Measurements from ENCODE around the gene TMED5.
"Not testable (repeated sequence)": the region's sequence is repeated elsewhere in the genome, so short reads cannot be mapped to it uniquely, and the experiment has no call there.

Gene TMED5

DNA sequence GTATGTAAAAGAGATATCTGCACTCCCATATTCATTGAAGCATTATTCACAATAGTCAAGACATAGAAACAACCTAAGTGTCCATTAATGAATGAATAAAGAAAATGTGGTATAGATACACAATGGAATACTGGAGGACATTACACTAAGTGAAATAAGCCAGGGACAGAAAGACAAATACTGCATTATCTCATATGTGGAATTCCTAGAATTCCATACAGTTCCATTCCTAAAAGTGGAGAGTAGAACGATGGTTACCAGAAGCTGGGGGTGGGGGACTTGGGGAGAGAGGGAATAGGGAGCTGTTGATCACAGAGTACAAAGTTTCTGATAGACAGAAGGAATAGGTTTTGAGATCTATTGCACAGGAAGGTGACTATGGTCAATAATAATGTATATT lies 7.4 kb downstream of the TMED5 start:
- TF ChIP-seq, protein P1, sequence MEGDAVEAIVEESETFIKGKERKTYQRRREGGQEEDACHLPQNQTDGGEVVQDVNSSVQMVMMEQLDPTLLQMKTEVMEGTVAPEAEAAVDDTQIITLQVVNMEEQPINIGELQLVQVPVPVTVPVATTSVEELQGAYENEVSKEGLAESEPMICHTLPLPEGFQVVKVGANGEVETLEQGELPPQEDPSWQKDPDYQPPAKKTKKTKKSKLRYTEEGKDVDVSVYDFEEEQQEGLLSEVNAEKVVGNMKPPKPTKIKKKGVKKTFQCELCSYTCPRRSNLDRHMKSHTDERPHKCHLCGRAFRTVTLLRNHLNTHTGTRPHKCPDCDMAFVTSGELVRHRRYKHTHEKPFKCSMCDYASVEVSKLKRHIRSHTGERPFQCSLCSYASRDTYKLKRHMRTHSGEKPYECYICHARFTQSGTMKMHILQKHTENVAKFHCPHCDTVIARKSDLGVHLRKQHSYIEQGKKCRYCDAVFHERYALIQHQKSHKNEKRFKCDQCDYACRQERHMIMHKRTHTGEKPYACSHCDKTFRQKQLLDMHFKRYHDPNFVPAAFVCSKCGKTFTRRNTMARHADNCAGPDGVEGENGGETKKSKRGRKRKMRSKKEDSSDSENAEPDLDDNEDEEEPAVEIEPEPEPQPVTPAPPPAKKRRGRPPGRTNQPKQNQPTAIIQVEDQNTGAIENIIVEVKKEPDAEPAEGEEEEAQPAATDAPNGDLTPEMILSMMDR (IDR thresholded peaks at IDR 0.05; ENCODE audit: low read depth, low read length, missing control alignments) = no peak
- H3K4me3 ChIP-seq (ENCODE audit: low read depth, low read length) = no peak overlapping the region
- DNase-seq (ENCODE audit: low read depth) = no peak

GRCh38 chr1:93171549-93172034 lies 8.6 kb downstream of the TMED5 start:
- TF ChIP-seq, protein P1 (IDR thresholded peaks at IDR 0.05; ENCODE audit: low read depth, low read length, missing control alignments) = no peak
- no peak for DNase-seq (ENCODE audit: low read depth)
- H3K4me3 ChIP-seq (ENCODE audit: low read depth, low read length) = no peak overlapping the region

GRCh38 chr1:93170141-93170678 lies 10.0 kb downstream of the TMED5 start:
- H3K4me3 ChIP-seq (ENCODE audit: low read depth, low read length); DNase-seq (ENCODE audit: low read depth): not testable (repeated sequence)

DNA sequence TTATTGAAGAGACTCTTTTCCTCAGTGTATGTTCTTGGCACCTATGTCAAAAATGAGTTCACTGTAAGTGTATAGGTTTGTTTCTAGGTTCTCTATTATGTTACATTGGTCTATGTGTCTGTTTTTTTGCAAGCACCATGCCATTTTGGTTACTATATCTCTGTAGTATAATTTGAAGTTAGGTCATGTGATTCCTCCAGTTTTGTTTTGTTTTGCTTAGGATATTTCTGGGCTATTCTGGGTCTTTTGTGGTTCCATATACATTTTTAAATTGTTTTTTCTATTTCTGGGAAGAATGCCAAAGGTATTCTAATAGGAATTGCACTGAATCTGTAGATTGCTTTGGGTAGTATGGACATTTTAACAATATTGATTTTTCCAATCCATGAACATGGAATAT lies 13.2 kb downstream of the TMED5 start:
- DNase-seq (ENCODE audit: low read depth) = no peak
- H3K4me3 ChIP-seq (ENCODE audit: low read depth, low read length) = no peak overlapping the region
- TF ChIP-seq, protein P1 (IDR thresholded peaks at IDR 0.05; ENCODE audit: low read depth, low read length, missing control alignments) = no peak

DNA sequence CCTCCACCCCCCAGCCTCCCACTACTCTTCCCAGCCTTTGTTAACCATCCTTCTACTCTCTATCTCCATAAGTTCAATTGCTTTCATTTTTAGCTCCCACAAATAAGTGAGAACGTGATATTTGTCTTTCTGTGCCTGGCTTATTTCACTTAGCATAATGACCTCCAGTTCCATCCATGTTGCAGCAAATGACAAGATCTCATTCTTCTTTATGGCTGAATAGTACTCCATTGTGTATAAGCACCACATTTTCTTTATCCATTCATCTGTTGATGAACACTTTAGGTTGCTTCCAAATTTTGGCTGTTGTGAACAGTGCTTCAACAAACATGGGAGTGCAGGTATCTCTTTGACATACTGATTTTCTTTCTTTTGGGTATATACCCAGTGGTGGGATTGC lies 14.3 kb downstream of the TMED5 start:
- not testable (repeated sequence) for H3K4me3 ChIP-seq (ENCODE audit: low read depth, low read length); DNase-seq (ENCODE audit: low read depth)

DNA sequence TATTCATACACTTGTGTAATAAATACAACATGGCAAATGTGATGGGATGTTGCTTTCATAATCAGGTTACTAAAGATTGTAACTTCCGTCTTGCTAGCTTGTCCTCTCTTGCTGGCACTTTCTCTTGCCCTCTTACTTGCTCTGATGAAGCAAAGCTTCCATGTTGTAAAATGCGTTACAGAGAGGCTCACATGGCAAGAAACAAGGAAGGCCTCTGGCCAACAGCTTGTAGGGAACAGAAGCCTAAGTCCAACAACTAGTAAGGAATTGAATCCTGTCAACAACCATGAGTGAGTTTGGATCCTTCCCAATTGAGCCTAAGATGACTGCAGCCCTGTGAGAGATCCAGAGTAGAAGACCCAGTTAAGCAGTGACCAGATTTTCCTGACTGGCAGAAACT lies 15.4 kb downstream of the TMED5 start:
- H3K4me3 ChIP-seq (ENCODE audit: low read depth, low read length) = no peak overlapping the region
- no peak for DNase-seq (ENCODE audit: low read depth)
- TF ChIP-seq, protein P1 (IDR thresholded peaks at IDR 0.05; ENCODE audit: low read depth, low read length, missing control alignments) = no peak

DNA sequence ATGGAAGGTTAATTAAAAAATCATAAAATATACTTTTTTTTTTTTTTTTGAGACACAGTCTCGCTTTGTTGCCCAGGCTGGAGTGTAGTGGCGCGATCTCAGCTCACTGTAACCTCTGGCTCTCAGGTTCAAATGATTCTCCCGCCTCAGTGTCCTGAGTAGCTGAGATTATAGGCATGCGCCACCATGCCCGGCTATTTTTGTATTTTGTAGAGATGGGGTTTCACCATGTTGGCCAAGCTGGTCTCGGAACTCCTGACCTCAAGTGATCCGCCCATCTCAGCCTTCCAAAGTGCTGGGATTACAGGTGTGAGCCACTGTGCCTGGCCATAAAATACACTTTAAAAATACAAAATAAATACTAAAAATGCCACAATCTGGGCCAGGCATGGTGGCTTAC lies 16.9 kb downstream of the TMED5 start:
- not testable (repeated sequence) for DNase-seq (ENCODE audit: low read depth); H3K4me3 ChIP-seq (ENCODE audit: low read depth, low read length)

- TF ChIP-seq, protein P1 (IDR thresholded peaks at IDR 0.05; ENCODE audit: low read depth, low read length, missing control alignments) = no peak
- DNase-seq (ENCODE audit: low read depth) = no peak
- no peak overlapping the region for H3K4me3 ChIP-seq (ENCODE audit: low read depth, low read length)
Measured at GRCh38 chr1:93159337-93159736, 20.9 kb downstream of the TMED5 start.

- no peak for DNase-seq (ENCODE audit: low read depth)
- TF ChIP-seq, protein P1 (IDR thresholded peaks at IDR 0.05; ENCODE audit: low read depth, low read length, missing control alignments) = no peak
- H3K4me3 ChIP-seq (ENCODE audit: low read depth, low read length) = no peak overlapping the region
Measured at GRCh38 chr1:93155335-93155734, 24.9 kb downstream of the TMED5 start.
